ENCODE measurements around the gene GRK3.

- TF ChIP-seq CTCF (IDR thresholded peaks at IDR 0.05; ENCODE audit: insufficient read depth, low read length) = no peak
- no peak for TF ChIP-seq POLR2AphosphoS5 (IDR thresholded peaks at IDR 0.05; ENCODE audit: low read depth)
Measured at GRCh38 chr22:25658633-25659032, 94.2 kb downstream of the GRK3 start.
